Fibroblast of skin of left quadriceps (primary cell): ENCODE results near the gene CPPED1.
"Not testable (repeated sequence)": the region's sequence is repeated elsewhere in the genome, so short reads cannot be mapped to it uniquely, and the experiment has no call there.

Experiments used
- DNase-seq, 2 experiments: peaks; one replicate each; pipeline ENCODE4 v3.0.0-alpha.2; 2013; ENCODE audit warnings: low read depth in 2 of 2

The CPPED1 gene, protein sequence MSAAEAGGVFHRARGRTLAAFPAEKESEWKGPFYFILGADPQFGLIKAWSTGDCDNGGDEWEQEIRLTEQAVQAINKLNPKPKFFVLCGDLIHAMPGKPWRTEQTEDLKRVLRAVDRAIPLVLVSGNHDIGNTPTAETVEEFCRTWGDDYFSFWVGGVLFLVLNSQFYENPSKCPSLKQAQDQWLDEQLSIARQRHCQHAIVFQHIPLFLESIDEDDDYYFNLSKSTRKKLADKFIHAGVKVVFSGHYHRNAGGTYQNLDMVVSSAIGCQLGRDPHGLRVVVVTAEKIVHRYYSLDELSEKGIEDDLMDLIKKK

DNA sequence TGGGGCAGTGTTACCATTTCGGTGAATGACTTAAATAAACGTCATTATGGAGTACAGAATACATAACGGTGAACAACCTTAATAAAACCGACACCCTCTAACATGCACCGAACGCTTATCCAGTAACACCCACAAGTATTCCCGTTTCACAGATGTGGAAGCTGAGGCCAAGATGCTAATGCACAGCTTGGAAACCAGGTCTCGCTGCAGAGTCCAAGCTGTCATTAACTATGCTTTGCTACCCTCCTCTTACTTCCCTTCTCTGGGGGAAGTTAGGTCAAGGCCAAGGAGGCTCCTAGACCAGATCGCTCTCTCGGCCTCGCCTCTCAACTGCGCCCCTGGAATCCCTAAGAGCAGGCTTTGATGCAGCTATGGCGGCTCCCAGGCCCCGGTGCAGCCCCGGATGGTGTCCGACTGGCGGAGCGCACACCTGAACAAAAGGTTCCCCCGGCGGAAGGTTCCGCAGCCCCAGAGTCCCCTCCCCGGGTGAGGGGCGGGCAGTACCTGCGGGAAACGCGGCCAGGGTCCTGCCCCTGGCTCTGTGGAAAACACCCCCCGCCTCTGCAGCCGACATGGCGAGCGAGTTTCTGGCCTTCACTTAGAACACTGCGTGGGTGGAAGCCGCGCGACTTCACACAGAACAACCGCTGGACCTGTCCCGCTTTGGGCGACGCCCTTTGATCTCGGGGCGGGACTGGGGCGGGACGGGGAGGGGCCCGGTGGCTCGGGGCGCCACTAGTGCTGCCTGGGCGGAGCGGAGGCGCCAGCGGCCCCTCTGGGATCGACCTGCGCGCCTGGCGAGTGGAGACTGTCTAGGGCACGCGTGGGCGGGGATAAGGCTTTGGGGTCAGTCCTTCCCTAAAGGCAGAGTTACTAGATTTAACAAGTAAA lies at the start of gene CPPED1:
TSS of gene CPPED1 (minus strand) at position 685 of the 891 bp plus-strand sequence. CDS start at position 574, 111 bp downstream.
- peak; percentile 81 to 83 for DNase-seq

DNA sequence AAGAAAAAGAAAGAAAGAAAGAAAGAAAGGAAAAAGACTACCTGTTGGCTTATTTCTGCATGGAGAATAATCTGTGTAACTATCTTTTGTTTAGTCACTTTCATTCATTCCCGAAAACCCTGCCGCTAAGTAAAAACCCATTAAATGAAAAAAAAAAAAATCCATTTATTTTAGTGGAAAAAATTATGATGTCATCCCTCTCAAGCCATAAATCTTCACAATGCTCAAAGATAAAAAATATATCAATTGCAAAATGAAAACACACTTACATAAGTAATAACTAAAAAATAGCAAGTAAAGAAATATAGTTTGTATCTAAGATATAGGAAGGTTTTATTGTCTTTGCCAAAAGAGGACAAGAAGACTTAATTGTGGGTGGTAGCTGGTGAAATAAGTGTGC lies 46.5 kb upstream of the CPPED1 start:
- no peak for DNase-seq

DNA sequence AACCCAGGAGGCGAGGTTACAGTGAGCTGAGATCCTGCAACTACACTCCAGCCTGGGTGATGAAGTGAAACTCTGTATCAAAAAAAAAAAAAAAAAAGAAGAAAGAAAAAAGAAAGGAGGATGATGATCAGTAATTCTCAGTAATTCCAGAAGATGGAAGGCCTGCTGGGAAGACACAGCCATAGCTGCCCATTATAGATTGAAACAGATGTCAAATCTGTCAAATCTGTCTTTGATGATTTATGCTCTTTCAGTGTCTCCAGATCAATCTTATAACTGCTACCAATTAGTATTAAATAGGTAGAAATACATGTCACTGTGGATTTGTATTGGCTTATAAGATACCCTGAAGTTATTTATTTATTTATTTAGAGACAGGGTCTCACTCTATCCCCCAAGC lies 42.9 kb upstream of the CPPED1 start:
- no peak for DNase-seq

DNA sequence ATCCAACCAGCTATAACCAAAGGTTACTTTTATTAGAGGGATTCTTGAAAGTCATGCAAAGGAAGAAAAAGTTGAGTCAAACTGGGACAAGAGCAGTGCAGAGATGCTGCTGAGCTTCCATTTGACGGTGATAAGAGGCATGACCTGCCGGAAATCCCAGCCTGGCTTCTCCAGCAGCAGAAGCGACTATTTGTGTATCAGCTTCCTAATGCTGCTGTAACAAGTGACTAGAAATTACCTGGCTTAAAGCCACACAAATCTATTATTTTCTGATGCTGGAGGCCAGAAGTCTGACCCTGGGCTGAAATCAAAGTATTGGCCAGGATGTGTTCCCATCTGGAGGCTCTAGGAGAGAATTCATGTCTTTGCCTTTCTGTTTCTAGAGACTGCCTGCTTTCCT lies 41.6 kb upstream of the CPPED1 start:
- no peak for DNase-seq

DNA sequence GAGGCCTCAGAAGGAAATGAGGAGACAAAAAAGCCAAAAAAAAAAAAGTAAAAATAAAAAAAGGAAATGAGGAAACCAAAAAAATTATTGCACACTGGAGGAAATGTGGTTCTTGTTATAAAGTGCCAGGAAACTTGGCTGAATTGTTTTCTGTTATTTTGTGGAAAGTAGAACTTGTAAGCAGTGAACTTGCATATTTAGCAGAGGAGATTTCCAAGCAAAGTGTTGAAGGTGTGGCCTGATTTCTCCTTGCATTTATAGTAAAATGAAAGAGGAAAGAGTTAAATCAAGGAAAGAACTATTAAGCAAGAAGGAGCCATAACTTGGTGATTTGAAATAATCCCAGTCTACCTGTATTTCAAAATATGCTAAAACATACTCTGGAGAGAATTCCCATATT lies 34.1 kb upstream of the CPPED1 start:
- DNase-seq: no peak

DNA sequence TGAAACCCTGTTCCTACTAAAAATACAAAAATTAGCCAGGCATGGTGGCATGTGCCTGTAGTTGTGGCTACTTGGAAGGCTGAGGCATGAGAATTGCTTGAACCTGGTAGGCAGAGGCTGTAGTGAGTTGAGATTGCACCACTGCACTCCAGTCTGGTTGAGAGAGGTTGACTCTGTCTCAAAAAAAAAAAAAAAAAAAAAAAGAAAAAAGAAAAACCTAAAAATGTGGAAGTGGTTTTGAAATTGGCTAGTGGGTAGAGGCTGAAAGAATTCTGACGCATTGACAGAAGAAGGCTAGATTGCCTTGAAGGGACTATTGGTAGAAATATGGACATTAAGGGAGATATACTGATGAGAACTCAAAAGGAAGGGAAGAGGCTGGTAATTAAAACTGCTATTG lies 33.6 kb upstream of the CPPED1 start:
- no peak for DNase-seq

DNA sequence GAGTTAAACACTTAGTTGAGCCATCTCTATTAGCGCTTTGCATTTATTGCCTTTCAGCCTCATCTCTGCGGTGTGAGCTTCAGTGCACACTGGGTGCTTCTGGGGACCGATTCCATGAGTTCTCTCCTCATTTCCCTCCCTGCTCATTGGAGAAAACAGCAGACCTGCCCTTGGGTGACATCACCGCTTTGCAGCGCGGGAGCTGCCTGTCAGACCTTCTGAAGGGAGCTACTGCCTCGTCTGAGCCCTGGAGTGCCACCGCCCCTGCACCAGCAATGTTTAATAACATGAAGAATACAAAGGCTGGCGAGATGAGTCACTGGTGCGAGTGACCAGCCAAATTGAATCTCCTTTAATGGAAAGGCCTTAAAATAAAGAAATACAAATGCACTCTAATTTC lies 30.2 kb upstream of the CPPED1 start:
- no peak for DNase-seq

DNA sequence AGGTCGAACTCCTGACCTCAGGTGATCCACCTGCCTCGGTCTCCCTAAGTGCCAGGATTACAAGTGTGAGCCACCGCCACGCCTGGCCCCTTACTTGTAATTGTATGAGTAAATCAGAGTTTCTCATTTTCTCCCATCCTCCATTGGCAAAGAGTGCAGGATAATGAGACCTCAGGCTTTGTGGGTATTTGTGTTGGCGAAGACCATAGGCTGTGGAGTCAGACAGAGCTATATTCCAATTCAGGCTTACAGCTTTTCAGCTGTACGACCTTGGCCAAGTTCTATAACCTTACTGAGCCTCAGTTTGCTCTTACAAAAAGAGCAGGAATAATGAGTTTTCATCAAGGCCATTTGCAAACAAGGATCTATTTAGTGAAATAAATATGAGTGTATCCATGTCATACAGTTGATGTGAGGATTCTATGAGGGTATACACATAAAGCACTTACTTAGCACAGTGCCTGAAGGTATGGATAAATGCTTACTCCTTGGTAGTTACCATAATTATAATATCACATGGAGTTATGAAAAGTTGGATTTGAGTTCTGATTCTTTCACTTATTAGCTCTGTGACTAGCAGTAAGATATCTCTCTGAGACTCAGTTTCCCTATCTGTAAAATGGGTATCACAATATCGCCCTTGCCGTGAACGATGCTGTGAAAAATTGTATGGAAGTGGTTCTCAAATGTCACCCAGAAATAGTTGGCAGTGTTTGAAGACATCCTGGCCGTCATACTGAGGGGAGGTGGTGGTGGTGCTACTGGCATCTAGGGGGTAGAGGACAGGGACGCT lies 25.6 kb upstream of the CPPED1 start:
- no peak for DNase-seq

DNA sequence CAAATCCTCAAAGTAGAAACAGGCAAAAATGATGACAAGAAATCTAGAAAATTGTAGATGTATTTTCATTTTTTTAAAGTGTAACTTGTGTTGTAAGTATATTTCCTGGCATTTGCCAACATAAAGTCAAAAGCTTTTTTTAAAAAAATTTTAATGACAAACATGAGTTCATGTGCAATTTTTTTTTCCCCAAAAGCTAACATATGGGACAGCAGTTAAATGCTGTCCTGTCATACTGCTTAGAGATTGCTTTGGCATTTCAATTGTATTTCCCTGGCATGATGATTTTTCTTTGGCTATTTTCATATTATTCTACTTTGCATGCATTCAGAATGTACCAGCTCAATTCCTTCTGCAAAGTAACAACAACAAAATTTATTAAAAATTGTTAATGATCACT lies 24.5 kb upstream of the CPPED1 start:
- DNase-seq: no peak

DNA sequence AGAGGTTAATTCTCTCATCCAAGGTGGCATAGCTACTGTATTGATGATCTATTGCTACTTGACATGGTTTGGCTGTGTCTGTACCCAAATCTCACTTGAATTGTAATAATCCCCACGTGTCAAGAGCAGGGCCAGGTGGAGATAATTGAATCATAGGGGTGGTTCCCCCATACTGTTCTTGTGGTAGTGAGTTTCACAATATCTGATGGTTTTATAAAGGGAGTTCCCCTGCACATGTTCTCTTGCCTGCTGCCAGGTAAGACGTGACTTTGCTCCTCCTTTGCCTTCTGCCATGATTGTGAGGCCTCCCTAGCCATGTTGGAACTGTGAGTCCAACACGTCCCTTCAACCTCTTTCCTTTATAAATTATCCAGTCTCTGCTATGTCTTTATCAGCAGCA lies 22.9 kb upstream of the CPPED1 start:
- no peak for DNase-seq

DNA sequence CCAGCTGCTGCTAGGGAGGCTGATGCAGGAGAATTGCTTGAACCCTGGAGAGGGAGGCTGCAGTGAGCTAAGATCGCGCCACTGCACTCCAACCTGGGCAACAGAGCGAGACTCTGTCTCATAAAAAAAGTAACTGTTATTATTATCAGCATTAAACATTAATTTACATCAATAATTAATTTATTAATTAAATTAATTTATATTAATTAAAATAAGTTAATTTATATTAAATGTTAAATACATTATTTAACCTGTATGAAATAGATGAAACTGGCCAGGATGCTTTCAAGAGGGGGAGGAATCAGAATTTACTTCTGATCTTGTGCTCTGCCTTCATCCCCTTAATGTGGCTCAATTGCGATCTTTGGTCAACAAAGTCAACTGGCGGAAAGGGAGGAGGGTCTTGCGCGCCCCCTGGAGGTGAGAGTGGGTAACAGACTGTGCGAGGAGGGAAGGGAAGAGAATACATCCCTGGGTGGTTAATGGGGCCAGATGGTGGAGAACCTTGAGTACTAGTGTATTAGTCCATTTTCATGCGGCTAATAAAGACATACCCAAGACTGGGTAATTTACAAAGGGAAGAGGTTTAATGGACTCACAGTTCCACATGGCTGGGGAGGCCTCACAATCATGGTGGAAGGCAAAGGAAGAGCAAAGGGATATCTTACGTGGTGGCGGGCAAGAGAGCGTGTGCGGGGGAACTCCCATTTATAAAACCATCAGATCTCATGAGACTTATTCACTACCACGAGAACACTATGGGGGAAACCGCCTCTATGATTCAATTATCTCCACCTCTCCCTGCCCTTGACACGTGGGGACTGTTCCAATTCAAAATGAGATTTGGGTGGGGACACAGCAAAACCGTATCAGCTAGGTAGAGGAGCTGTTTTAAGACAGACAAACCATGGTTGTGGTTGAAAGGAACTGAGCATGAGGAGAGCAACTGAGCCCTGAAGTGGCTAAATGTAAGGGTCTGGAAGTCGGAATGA lies 15.7 kb upstream of the CPPED1 start:
- peak; percentile 21 to 24 for DNase-seq

DNA sequence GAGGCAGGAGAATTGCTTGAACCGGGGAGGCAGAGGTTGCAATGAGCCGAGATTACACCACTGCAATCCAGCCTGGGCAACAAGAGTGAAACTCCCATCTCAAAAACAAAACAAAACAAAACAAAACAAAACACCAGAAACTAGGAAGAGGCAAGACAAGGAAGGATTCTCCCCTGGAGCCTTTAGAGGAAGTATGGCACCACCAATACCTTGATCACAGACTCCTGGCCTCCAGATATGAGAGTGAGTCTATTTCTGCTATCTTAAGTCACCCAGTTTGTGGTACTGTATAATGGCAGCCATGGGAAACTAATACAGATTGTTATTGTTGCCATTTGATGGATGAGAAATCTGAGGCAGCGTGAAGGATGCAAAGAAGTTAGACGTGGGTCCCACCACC lies 14.6 kb upstream of the CPPED1 start:
- DNase-seq: no peak

DNA sequence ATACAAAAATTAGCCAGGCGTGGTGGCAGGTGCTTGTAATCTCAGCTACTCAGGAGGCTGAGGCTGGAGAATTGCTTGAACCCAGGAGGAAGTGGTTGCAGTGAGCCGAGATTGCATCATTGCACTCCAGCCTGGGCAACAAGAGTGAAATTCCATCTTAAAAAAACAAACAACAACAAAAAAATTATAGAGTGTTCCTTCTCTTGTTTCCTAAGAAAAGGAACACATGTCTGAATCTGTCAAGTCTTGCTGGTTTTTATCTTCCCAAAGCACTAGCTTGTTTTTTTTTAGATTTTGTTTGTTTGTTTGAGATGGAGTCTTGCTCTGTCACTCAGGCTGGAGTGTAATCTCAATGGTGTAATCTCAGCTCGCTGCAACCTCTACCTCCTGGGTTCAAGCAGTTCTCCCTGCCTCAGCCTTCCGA lies 13.1 kb upstream of the CPPED1 start:
- not testable (repeated sequence) for DNase-seq

DNA sequence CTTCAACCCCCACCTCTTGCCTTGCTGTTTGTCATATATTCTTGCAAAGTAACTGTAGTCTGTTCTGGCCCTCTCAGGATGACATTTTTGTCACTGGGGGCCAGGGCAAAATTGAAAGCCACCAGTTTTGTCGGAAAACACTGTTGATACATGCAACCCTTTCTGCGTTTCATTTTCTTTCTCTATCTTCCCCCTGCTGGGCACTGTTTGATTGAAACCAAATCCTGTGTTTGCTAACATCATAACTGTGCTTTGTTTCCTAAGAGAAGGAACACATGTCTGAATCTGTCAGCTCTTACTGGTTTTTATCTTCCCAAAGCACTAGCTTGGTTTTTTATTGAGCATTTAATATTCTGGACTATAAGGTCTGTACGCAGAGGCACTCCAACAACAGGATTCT lies 11.7 kb upstream of the CPPED1 start:
- DNase-seq: no peak

DNA sequence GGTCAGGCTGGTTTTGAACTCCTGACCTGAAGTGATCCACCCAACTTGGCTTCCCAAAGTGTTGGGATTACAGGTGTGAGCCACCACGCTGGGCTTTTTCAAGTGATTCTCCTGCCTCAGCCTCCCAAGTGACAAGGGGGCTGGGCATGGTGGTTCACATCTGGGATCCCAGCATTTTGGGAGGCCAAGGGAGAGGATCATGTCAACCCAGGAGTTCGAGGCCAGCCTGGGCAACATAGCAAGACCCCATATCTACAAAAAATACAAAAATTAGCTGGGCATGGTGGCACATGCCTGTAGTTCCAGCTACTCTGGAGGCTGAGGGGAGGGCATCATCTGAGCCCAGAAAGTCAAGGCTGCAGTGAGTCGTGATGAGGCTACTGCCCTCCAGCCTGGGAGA lies 10.0 kb upstream of the CPPED1 start:
- not testable (repeated sequence) for DNase-seq

DNA sequence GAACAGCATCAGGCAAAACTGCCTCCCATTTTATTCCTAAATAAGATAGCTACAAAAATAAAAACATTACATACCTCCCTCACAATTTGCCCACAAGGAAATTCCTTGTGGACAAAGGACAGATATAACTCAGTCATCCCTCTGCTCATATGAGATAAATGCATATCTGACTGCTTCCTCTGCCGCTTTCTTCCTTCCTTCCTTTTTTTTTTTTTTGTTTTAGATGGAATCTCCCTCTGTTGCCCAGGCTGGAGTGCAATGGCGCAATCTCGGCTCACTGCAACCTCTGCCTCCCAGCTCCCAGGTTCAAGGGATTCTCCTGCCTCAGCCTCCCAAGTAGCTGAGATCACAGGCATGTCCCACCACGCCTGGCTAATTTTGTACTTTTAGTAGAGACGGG lies 9.6 kb upstream of the CPPED1 start:
- not testable (repeated sequence) for DNase-seq

DNA sequence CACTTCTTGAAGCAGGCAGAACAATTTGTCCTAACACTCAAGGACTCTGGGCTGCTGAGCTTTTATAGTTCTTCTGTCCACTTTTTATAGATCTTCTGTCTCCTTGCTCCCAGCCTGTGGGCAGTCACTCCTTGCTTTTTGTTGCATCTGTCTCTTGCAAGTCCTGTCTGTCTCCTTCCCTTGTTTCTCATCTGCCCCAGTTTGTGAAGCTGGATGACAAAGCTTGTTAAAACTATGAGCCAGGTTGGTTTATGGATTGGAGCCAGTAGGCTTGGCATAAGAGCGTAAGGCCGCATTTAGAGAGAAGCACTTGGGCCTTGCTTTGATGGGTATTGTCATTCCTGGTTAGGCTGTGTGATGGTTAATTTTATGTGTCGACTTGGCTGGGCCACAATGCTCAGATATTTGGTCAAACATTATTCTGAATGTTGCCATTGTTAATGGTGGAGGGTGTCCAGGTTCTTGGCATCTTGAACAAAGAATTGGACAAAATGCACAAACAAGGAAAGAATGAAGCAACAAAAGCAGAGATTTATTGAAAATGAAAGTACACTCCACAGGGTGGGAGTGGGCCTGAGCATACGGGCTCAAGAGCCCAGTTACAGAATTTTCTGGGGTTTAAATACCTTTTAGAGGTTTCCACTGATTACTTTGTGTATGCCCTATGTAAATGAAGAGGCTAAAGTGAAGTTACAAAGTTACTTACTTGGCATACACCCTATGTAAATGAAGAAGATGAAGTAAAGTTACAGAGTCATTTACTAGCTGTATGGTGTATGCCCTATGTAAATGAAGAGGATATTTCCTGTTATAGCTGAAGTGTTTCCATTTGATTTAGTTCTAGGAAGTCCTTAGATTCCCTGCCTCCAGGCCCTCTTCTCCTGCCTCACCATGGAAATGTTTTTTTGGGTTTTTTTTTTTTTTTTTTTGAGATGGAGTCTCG lies 8.0 kb upstream of the CPPED1 start:
- DNase-seq: no peak

DNA sequence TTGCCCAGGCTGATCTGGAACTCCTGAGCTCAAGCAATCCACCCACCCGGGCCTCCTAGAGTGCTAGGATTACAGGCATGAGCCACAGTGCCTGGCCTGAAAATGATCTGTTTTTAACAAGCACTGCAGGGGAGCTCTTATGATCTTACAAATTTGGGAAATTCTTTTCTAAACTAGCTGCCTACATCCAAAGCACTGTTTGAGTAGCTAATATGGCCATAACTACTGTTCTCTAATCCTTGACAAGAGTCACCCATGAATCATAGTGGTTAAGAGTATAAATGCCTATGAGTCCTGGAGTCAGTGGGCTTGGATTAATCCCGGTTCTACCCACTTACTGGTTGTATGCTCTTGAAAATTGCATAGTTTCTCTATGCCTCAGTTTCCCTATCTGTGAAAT lies 1.4 kb upstream of the CPPED1 start:
- DNase-seq: no peak

DNA sequence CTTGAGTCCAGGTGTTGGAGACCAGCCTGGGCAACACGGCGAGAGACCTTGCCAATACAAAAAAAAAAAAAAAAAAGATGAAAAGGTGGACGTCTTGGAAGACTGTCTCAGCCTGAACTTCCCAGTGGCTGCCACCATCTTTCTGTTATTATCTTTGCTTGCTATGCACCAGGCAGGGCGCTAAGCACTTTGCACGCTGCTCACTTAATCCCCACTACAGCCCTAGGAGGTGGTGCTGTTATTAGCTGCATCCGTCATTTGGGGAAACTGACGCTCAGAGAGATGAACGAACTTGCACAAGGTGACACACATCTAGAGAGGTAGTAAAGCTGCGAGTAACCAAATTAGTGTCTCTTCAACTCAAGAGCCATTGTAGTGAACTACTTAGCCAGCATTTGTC lies 708 bp upstream of the CPPED1 start:
- DNase-seq: no peak

DNA sequence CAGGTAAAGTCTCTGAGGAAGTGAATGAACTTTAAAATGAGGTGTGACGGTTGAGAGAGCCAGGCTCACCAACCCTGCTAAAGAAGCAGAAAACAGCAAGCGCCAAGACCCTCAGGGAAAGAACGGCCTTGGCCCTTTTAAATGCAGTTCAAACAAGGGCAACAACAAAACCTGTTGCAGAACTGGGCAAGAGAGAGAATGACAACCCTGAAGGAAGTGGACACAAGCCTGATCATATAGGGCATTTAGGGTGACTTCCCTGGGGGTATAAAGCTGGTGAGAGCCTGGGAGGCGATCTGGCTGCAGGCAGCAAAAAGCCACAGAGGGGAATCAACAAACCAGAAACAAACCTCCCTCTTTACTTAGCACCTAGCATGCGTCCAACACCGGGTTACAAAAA lies 1.0 kb downstream of the CPPED1 start:
- DNase-seq: no peak
